BLaER1 (cell line): ENCODE data around the gene GIT2.
"Not testable (repeated sequence)": the region's sequence is repeated elsewhere in the genome, so short reads cannot be mapped to it uniquely, and the experiment has no call there.

Experiments used
- H3K27ac ChIP-seq: shearing (Covaris generic); formaldehyde crosslinking; 2 replicates; pipeline ENCODE4 v1.8.1; 2022
- H3K27me3 ChIP-seq: shearing (Covaris generic); formaldehyde crosslinking; 2 replicates; pipeline ENCODE4 v1.8.1; 2022
- H3K36me3 ChIP-seq: shearing (Covaris generic); formaldehyde crosslinking; 2 replicates; pipeline ENCODE4 v1.8.1; 2022
- H3K4me1 ChIP-seq: shearing (Covaris generic); formaldehyde crosslinking; 2 replicates; pipeline ENCODE4 v1.8.1; 2022
- H3K4me2 ChIP-seq: shearing (Covaris generic); formaldehyde crosslinking; 2 replicates; pipeline ENCODE4 v1.8.1; 2022
- H3K4me3 ChIP-seq: shearing (Covaris generic); formaldehyde crosslinking; 2 replicates; pipeline ENCODE4 v1.8.1; 2022
- H3K9ac ChIP-seq: shearing (Covaris generic); formaldehyde crosslinking; 2 replicates; pipeline ENCODE4 v1.8.1; 2022
- H3K9me3 ChIP-seq: shearing (Covaris generic); formaldehyde crosslinking; 2 replicates; pipeline ENCODE4 v1.8.1; 2022
- H4K20me1 ChIP-seq: shearing (Covaris generic); formaldehyde crosslinking; 2 replicates; pipeline ENCODE4 v1.8.1; 2022
- Cebpa-rat ChIP-seq: shearing (Covaris generic); IDR thresholded peaks from 2 replicates; pipeline ENCODE4 v1.8.1; 2022

The GIT2 gene

DNA sequence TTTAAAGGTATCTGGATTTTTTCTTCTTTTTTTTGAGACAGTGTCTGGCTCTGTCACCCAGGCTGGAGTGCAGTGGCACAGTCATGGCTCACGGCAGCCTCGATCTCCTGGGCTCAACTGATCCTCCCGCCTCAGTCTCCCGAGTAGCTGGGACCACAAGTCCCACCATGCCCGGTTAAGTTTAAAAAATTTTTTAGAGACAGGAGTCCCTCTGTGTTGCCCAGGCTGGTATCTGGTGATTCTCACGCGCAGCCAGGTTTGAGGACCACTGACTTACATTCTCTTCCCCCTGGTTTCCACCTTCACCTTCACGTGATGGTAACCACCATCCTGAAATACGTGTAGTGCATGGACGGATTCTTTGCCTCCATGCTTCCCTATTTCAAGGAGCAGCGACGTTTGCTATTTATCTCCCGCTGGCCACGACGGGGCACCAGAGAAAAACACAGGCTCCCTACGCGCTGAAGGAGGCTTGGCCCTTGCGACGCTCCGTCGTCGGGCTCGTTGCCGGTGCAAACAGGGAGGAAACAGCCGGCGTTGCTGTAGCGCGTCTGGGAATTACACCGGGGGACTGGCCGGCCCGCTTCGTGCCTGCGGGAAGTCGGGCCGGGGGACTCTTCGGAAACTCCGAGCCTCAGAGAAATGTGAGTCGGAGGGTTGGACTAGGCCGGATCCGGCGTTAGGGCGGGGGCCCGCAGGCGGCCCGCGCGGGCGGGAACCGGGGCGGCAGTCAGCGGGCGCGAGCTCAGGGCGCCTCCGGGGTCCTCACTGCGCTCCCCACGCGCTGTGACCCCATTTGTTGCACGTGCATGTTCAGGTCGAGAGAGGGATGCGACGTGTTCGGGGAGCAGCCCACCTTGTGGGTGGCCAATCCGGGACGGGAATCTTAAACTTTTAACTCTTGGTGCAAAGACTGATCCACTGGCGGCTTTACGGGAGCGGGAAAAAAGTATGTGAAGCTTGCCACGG, 96.1 kb downstream of the GIT2 start, which contains the start of gene TCHP:
TSS of gene TCHP (plus strand) at position 492 of the 969 bp plus-strand sequence. CDS start 2,753 bp downstream, outside the sequence.
- H3K4me1 ChIP-seq: peaks cover 33% of the 10 kb centered on the region
- H3K27ac ChIP-seq: peak within 1 kb of the TSS; percentile 93
- H3K9me3 ChIP-seq: no peaks in the 10 kb centered on the region
- no peaks in the 10 kb centered on the region for H3K27me3 ChIP-seq
- peak within 1 kb of the TSS; percentile 93 for H3K9ac ChIP-seq
- H4K20me1 ChIP-seq: no peaks in the 10 kb centered on the region
- H3K4me2 ChIP-seq: peak within 1 kb of the TSS; percentile 90
- TF ChIP-seq Cebpa-rat: no peak
- peaks cover 24% of the 10 kb centered on the region for H3K36me3 ChIP-seq
- H3K4me3 ChIP-seq: peak within 1 kb of the TSS; percentile 87

DNA sequence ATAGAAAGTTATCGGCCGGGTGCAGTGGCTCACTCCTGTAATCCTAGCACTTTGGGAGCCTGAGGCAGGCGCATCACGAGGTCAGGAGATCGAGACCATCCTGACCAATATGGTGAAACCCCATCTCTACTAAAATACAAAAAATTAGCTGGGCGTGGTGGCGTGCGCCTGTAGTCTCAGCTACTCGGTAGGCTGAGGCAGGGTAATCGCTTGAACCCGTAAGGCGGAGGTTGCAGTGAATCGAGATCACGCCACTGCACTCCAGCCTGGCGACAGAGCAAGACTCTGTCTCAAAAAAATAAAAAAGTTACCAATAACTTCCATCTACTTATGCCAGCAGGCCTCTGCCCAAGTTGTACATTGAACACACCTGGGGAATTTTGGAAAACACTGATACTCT, 96.8 kb downstream of the GIT2 start:
- H3K27me3 ChIP-seq, H3K9me3 ChIP-seq, H4K20me1 ChIP-seq: not testable (repeated sequence)
- Histone ChIP-seq H3K27ac (peak overlapping the region; percentile 93), H3K4me2 (peak overlapping the region; percentile 90), H3K4me1 (peaks cover 33% of the 10 kb centered on the region), H3K9ac (peak overlapping the region; percentile 93), H3K36me3 (peaks cover 17% of the 10 kb centered on the region), H3K4me3 (peak overlapping the region; percentile 87)

DNA sequence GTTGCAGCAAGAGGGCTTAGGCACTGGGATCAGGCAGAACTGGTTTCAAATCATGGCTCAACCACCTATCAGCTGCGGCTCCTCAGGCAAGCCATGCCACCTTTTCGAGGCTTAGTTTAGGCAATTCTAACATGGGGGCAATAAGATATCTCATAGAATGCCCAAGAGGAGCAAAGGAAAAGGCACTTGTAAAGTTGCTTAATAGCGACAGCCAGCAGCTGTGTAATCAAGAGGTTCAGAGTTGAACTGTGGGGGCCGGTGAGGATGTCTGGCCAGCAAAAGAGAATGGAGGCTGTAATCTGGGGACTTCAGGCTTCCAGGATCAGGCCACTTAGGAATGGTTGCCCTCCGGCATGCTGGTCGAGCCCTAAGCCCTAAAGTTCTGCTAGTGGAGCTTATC, 99.1 kb downstream of the GIT2 start:
- Histone ChIP-seq H3K9me3 (no peaks in the 10 kb centered on the region), H3K27ac (no peak overlapping the region), H3K4me2 (no peak overlapping the region), H3K27me3 (no peaks in the 10 kb centered on the region), H3K4me1 (peaks cover 41% of the 10 kb centered on the region), H3K4me3 (no peak overlapping the region), H3K36me3 (no peaks in the 10 kb centered on the region), H3K9ac (no peak overlapping the region), H4K20me1 (no peaks in the 10 kb centered on the region)
- no peak for TF ChIP-seq Cebpa-rat

DNA sequence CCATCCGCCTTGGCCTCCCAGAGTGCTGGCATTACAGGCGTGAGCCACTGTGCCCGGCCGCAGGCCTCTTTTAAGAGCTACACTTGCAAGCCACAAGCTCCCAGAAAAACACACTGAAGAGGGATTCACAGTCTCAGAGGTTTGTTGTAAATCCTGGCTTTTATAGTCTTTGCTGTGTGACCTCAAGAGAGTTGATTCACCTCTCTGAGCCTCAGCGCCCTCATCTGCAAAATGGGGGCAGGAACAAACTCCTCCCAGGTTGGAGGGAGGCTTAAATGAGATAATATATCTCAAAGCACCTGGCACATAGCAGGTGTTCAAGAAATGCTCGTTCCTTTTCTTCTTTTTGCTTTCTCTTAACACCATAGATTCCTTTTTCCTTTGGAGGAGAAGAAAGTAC, 100.0 kb downstream of the GIT2 start:
- Histone ChIP-seq H3K4me3 (no peak overlapping the region), H3K9ac (no peak overlapping the region), H3K27me3 (no peaks in the 10 kb centered on the region), H3K9me3 (no peaks in the 10 kb centered on the region), H3K4me1 (peaks cover 41% of the 10 kb centered on the region), H3K36me3 (no peaks in the 10 kb centered on the region), H3K27ac (no peak overlapping the region), H3K4me2 (no peak overlapping the region), H4K20me1 (no peaks in the 10 kb centered on the region)
- TF ChIP-seq Cebpa-rat: no peak

DNA sequence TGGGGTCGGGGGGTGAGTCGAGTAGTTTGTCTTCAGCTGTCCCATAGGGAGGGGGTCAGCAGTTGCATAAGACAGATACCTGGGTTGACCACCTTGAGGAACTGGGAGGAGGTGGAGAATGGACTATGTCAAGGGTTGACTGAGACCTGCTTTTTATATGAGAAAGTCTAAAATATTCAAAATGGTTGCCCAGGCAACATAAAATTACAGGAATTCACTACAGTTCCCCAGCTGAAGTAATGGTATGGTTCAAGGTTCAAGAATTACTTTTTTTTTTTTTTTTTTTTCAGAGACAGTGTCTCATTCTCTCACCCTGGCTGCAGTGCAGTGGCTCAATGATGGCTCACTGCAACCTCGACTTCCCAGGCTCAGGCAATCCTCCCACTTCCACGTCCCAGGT, 101.2 kb downstream of the GIT2 start:
- H3K4me1 ChIP-seq: peaks cover 49% of the 10 kb centered on the region
- no peaks in the 10 kb centered on the region for H3K27me3 ChIP-seq
- no peaks in the 10 kb centered on the region for H3K9me3 ChIP-seq
- no peaks in the 10 kb centered on the region for H3K36me3 ChIP-seq
- H4K20me1 ChIP-seq: no peaks in the 10 kb centered on the region
- H3K4me3 ChIP-seq: no peak overlapping the region
- no peak overlapping the region for H3K9ac ChIP-seq
- H3K4me2 ChIP-seq: no peak overlapping the region
- no peak for TF ChIP-seq Cebpa-rat
- H3K27ac ChIP-seq: no peak overlapping the region

DNA sequence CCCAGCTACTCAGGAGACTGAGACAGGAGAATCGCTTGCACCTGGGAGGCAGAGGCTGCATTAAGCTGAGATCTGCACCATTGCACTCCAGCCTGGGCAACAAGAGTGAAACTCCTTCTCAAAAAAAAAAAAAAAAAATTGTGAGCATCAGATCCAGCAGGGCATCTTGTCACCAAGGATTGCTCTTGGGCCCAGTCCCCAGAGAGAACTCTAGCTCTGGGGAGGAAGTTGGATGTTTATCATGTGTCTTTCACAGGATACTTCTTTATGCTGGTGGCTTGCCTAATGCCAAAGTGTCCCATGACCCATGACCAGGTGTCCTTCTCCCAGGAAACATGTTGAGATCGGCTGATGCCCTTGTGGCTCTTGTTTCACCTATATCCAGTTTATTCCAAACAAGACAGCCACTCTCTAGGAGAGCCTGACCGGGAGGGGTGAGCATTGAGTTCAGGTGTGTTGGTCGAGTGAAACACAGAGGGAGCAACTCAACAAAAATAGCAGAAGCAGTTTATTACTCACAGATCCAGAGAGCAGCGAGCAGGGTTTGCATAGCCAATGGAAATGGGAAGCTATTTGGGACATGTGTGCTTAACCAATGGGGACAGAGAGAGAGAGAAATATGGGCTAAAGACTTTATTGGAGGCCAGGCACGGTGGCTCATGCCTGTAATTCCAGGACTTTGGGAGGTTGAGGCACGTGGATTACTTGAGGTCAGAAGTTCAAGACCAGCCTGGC, 102.7 kb downstream of the GIT2 start:
- Histone ChIP-seq H3K4me3 (no peak overlapping the region), H3K4me1 (peaks cover 55% of the 10 kb centered on the region), H3K9me3 (no peaks in the 10 kb centered on the region), H4K20me1 (no peaks in the 10 kb centered on the region), H3K36me3 (no peaks in the 10 kb centered on the region), H3K27me3 (no peaks in the 10 kb centered on the region), H3K9ac (no peak overlapping the region), H3K27ac (peak overlapping the region; percentile 49; the same call in 1 of the 2 replicates), H3K4me2 (peak overlapping the region; percentile 65)
- no peak for TF ChIP-seq Cebpa-rat

DNA sequence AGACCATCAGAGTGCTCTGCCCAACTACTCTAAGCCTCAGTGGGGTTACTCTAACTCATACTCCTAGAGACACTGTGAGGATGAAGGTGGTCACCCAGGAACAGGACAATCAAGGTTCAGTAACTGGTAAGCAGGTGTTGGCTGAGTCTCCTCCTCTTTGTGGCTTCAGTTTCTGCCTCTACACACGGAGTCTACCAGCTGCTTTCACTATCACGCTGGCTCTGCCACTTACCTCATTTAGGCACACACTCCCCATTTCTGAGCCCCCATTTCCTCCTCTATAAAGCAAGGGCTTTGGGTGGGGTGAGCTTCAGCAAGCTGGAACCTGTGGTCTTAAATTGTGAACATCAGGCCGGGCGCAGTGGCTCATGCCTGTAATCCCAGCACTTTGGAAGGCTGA, 103.4 kb downstream of the GIT2 start:
- Histone ChIP-seq H3K9me3 (no peaks in the 10 kb centered on the region), H3K4me1 (peaks cover 62% of the 10 kb centered on the region), H3K4me2 (peak overlapping the region; percentile 65), H3K27ac (peak overlapping the region; percentile 49; the same call in 1 of the 2 replicates), H3K4me3 (no peak overlapping the region), H4K20me1 (no peaks in the 10 kb centered on the region), H3K27me3 (no peaks in the 10 kb centered on the region), H3K9ac (no peak overlapping the region; the same call in 1 of the 2 replicates), H3K36me3 (no peaks in the 10 kb centered on the region)
- TF ChIP-seq Cebpa-rat: no peak

DNA sequence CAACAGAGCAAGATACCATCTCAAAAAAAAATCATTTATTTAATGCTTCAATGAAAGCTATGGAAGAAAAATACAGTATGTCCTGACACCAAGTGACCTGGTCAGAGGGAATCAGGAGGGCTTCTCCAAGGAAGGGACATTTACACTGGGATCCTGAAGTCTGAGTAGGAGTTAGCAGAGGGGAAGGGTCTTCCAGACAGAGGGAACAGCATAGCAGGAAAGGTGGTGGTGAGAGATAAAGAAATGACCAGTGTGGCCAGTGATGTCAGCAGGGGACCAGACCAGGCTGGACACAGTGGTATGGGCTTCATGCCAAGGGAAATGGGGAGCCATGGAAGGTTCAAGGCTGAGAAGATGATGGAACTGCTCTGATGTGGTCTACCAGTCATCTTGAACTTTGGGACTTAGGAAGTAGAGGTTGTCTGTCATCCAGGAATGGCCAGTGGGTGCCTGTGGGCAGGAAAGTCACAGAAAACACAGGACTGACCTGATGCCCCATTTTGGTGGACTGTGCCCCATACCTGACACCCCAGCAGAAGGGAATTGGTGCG, 103.9 kb downstream of the GIT2 start:
- H4K20me1 ChIP-seq: no peaks in the 10 kb centered on the region
- H3K9me3 ChIP-seq: no peaks in the 10 kb centered on the region
- peak overlapping the region; percentile 49; the same call in 1 of the 2 replicates for H3K27ac ChIP-seq
- no peak for TF ChIP-seq Cebpa-rat
- no peak overlapping the region for H3K4me3 ChIP-seq
- no peak overlapping the region; the same call in 1 of the 2 replicates for H3K9ac ChIP-seq
- H3K4me1 ChIP-seq: peaks cover 66% of the 10 kb centered on the region
- no peaks in the 10 kb centered on the region for H3K27me3 ChIP-seq
- H3K4me2 ChIP-seq: peak overlapping the region; percentile 65
- H3K36me3 ChIP-seq: no peaks in the 10 kb centered on the region

DNA sequence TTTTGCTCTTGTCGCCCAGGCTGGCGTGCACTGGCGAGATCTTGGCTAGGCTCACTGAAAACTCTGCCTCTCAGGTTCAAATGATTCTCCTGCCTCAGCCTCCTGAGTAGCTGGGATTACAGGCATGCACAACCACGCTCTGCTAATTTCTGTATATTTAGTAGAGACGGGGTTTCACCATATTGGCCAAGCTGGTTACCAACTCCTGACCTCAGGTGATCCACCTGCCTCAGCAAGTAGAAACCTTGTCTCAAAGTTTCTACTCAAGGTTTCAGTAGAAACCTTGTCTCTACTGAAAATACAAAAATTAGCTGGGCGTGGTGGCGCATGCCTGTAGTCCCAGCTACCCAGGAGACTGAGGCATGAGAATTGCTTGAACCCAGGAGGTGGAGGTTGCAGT, 104.4 kb downstream of the GIT2 start:
- not testable (repeated sequence) for H4K20me1 ChIP-seq, H3K9ac ChIP-seq, H3K4me2 ChIP-seq, H3K9me3 ChIP-seq, H3K36me3 ChIP-seq, H3K27ac ChIP-seq, H3K4me3 ChIP-seq, H3K27me3 ChIP-seq
- peaks cover 66% of the 10 kb centered on the region for H3K4me1 ChIP-seq
